IMR-90 (cell line): Measurements from ENCODE around the gene SRRM1. TPM values are rescaled to one million over a fixed set of nuclear protein-coding genes. Genes with fewer than 3 reads are reported as not detected.

ENCODE experiments used
- ATAC-seq: fragments of 200-7000 bp; cut with Tn5 transposase; 2 replicates; pipeline ENCODE4 v1.9.1; 2020; ENCODE audit warnings: low read depth, mild to moderate bottlenecking, moderate library complexity
- BruUV-seq: library from RNA; stranded (reverse); fragments of 400-500 nt; replicated peaks from 2 replicates; lab custom pipeline; 2021; lab: Mats Ljungman, UMichigan
- CTCF ChIA-PET: fragments of 300-600 bp; formaldehyde crosslinking; extraction: SDS; loops from one replicate; lab custom pipeline; 2021; ENCODE audit warnings: antibody characterized with exemption; lab: Yijun Ruan, JAX
- POLR2A ChIA-PET: fragments of 300-600 bp; sonication (Branson Sonifier 250); formaldehyde crosslinking; loops from one replicate; lab custom pipeline; 2022; ENCODE audit warnings: antibody characterized with exemption; ENCODE audit not compliant: unreplicated experiment; lab: Charles Lee
- DNase-seq: peaks from one replicate; pipeline ENCODE4 v3.0.0; 2013
- H2AFZ ChIP-seq: replicated peaks from 2 replicates; pipeline ENCODE3; 2013; ENCODE audit warnings: low read length, mild to moderate bottlenecking; ENCODE audit not compliant: poor library complexity
- H2AK5ac ChIP-seq: 2 replicates; pipeline ENCODE4 v1.6.1; 2013; ENCODE audit warnings: low read depth, low read length, inconsistent platforms
- H2AK9ac ChIP-seq: replicated peaks from 2 replicates; pipeline ENCODE3; 2013; ENCODE audit warnings: mild to moderate bottlenecking, low read depth, low read length, moderate library complexity; ENCODE audit not compliant: poor library complexity
- H2BK120ac ChIP-seq: 2 replicates; pipeline ENCODE4 v1.6.1; 2013; ENCODE audit warnings: low read depth, low read length, inconsistent platforms
- H2BK15ac ChIP-seq: 3 replicates; pipeline ENCODE4 v1.6.1; 2013; ENCODE audit warnings: low read depth, low read length, inconsistent platforms
- H2BK20ac ChIP-seq: 2 replicates; pipeline ENCODE4 v1.6.1; 2013; ENCODE audit warnings: low read depth, mild to moderate bottlenecking, inconsistent platforms, low read length, moderate library complexity
- H2BK5ac ChIP-seq: 2 replicates; pipeline ENCODE4 v1.6.1; 2013; ENCODE audit warnings: mild to moderate bottlenecking, low read depth, low read length, inconsistent platforms; ENCODE audit not compliant: poor library complexity, severe bottlenecking
- H3K14ac ChIP-seq: replicated peaks from 2 replicates; pipeline ENCODE4 v1.6.1; 2013; ENCODE audit warnings: low read depth, low read length, inconsistent platforms
- H3K18ac ChIP-seq: 2 replicates; pipeline ENCODE4 v1.6.1; 2013; ENCODE audit warnings: low read depth, low read length, control low read depth
- H3K23ac ChIP-seq: 2 replicates; pipeline ENCODE4 v1.6.1; 2013; ENCODE audit warnings: low read depth, low read length, inconsistent platforms
- H3K27ac ChIP-seq: 2 replicates; pipeline ENCODE4 v1.5.1; 2013; ENCODE audit warnings: mild to moderate bottlenecking, control low read depth, low read length; ENCODE audit not compliant: insufficient read depth
- H3K27me3 ChIP-seq: 2 replicates; pipeline ENCODE4 v1.6.1; 2013; ENCODE audit warnings: low read length; ENCODE audit not compliant: control insufficient read depth, insufficient read depth
- H3K36me3 ChIP-seq: 2 replicates; pipeline ENCODE4 v1.6.1; 2013; ENCODE audit warnings: low read length, mixed read lengths; ENCODE audit not compliant: control insufficient read depth, insufficient read depth
- H3K4ac ChIP-seq: 2 replicates; pipeline ENCODE4 v1.6.1; 2013; ENCODE audit warnings: low read depth, low read length, inconsistent platforms
- H3K4me1 ChIP-seq: 2 replicates; pipeline ENCODE4 v1.6.1; 2013; ENCODE audit warnings: low read length, mixed read lengths; ENCODE audit not compliant: control insufficient read depth, insufficient read depth
- H3K4me2 ChIP-seq: 2 replicates; pipeline ENCODE4 v1.6.1; 2013; ENCODE audit warnings: low read depth, mild to moderate bottlenecking, control low read depth, low read length, moderate library complexity
- H3K4me3 ChIP-seq: 2 replicates; pipeline ENCODE4 v1.5.1; 2013; ENCODE audit warnings: low read depth, mild to moderate bottlenecking, control low read depth, low read length, moderate library complexity; ENCODE audit not compliant: insufficient read depth
- H3K56ac ChIP-seq: 2 replicates; pipeline ENCODE4 v1.6.1; 2013; ENCODE audit warnings: low read length, inconsistent platforms; ENCODE audit not compliant: insufficient read depth; ENCODE audit errors: extremely low read depth
- H3K79me1 ChIP-seq, 2 experiments: 2 replicates each; pipeline ENCODE4 v1.6.1; 2013; ENCODE audit warnings: low read length in 2 of 2, inconsistent platforms in 1 of 2, low read depth in 1 of 2
- H3K9ac ChIP-seq: 2 replicates; pipeline ENCODE4 v1.6.1; 2013; ENCODE audit warnings: low read depth, low read length, control low read depth
- H3K9me1 ChIP-seq: 2 replicates; pipeline ENCODE4 v1.6.1; 2013; ENCODE audit warnings: low read length, inconsistent platforms; ENCODE audit not compliant: insufficient read depth
- H3K9me3 ChIP-seq: 2 replicates; pipeline ENCODE4 v1.6.1; 2013; ENCODE audit warnings: low read length; ENCODE audit not compliant: control insufficient read depth, insufficient read depth
- H4K20me1 ChIP-seq: 2 replicates; pipeline ENCODE4 v1.6.1; 2013; ENCODE audit warnings: low read length, inconsistent platforms; ENCODE audit not compliant: insufficient read depth
- H4K5ac ChIP-seq: 2 replicates; pipeline ENCODE4 v1.6.1; 2013; ENCODE audit warnings: mild to moderate bottlenecking, low read depth, low read length, control low read depth
- H4K8ac ChIP-seq, 2 experiments: 2 replicates each; pipeline ENCODE4 v1.6.1; 2013; ENCODE audit warnings: low read depth in 2 of 2, low read length in 2 of 2, control low read depth in 1 of 2, inconsistent platforms in 1 of 2
- H4K91ac ChIP-seq: 2 replicates; pipeline ENCODE4 v1.6.1; 2013; ENCODE audit warnings: low read depth, low read length, inconsistent platforms; ENCODE audit not compliant: insufficient read depth
- BHLHE40 ChIP-seq: fragments of 150-350 bp; IDR thresholded peaks from 2 replicates; pipeline ENCODE4 v1.6.1; 2016; ENCODE audit warnings: mild to moderate bottlenecking, low read depth, low read length
- CEBPB ChIP-seq: IDR thresholded peaks from 2 replicates; pipeline ENCODE4 v1.6.1; 2012; ENCODE audit warnings: low read depth, low read length, improper control_type of control experiment
- CHD1 ChIP-seq: IDR thresholded peaks from 2 replicates; pipeline ENCODE4 v1.6.1; 2012; ENCODE audit warnings: low read depth, low read length, improper control_type of control experiment
- ELK1 ChIP-seq: fragments of 150-350 bp; IDR thresholded peaks from 2 replicates; pipeline ENCODE4 v1.6.1; 2016; ENCODE audit warnings: low read depth, mild to moderate bottlenecking, low read length, moderate library complexity, borderline replicate concordance
- FOS ChIP-seq: fragments of 150-350 bp; IDR thresholded peaks from 2 replicates; pipeline ENCODE4 v1.6.1; 2016; ENCODE audit warnings: low read depth, low read length
- MAFK ChIP-seq: IDR thresholded peaks from 2 replicates; pipeline ENCODE4 v1.6.1; 2012; ENCODE audit warnings: low read depth, low read length, improper control_type of control experiment
- MAZ ChIP-seq: IDR thresholded peaks from 2 replicates; pipeline ENCODE4 v1.6.1; 2012; ENCODE audit warnings: low read depth, mild to moderate bottlenecking, low read length, improper control_type of control experiment, moderate library complexity, borderline replicate concordance
- MXI1 ChIP-seq: IDR thresholded peaks from 2 replicates; pipeline ENCODE4 v1.6.1; 2012; ENCODE audit warnings: low read depth, mild to moderate bottlenecking, low read length, moderate library complexity, borderline replicate concordance
- NFE2L2 ChIP-seq: fragments of 150-350 bp; IDR thresholded peaks from 2 replicates; pipeline ENCODE4 v1.6.1; 2016; ENCODE audit warnings: low read depth, mild to moderate bottlenecking, low read length
- POLR2A ChIP-seq: IDR thresholded peaks from 2 replicates; pipeline ENCODE4 v1.6.1; 2012; ENCODE audit warnings: mild to moderate bottlenecking, low read depth, low read length
- RAD21 ChIP-seq: IDR thresholded peaks from 2 replicates; pipeline ENCODE4 v1.6.1; 2012; ENCODE audit warnings: low read length, improper control_type of control experiment
- RCOR1 ChIP-seq: IDR thresholded peaks from 2 replicates; pipeline ENCODE4 v1.6.1; 2012; ENCODE audit warnings: mild to moderate bottlenecking, low read length, improper control_type of control experiment; ENCODE audit not compliant: insufficient replicate concordance
- RFX5 ChIP-seq: IDR thresholded peaks from 2 replicates; pipeline ENCODE4 v1.8.0; 2012; ENCODE audit warnings: low read depth, mild to moderate bottlenecking, low read length, moderate library complexity
- SMC3 ChIP-seq: fragments of 150-350 bp; IDR thresholded peaks from 2 replicates; pipeline ENCODE4 v1.6.1; 2016; ENCODE audit warnings: low read depth, mild to moderate bottlenecking, antibody characterized with exemption, low read length, moderate library complexity
- USF2 ChIP-seq: fragments of 150-350 bp; IDR thresholded peaks from 2 replicates; pipeline ENCODE4 v1.6.1; 2017; ENCODE audit warnings: mild to moderate bottlenecking, antibody characterized with exemption, low read length, low read depth
- WGBS, 2 experiments: methylation state at CpG; one replicate each; pipeline versions ENCODE4 v1.1.5 to v1.1.7; 2013; ENCODE audit warnings: missing lambda C conversion rate in 2 of 2; ENCODE audit not compliant: insufficient read length in 1 of 2; ENCODE audit errors: extremely low coverage in 2 of 2; 5-methylcytosine and 5-hydroxymethylcytosine counted together
- dilution Hi-C: fragments of 300-500 bp; cut with HindIII; formaldehyde crosslinking; loops from one replicate; pipeline ENCODE4 v1.14.3; 2018; ENCODE audit warnings: low sequenced_read_pairs; ENCODE audit not compliant: unreplicated experiment
- in situ Hi-C: fragments of 300-500 bp; cut with MboI; formaldehyde crosslinking; loops from 3 replicates; pipeline ENCODE4 v1.14.3; 2019; ENCODE audit warnings: low sequenced_read_pairs, inconsistent platforms, mixed read lengths
- intact Hi-C: fragments of 100-400 bp; cut with micrococcal nuclease; formaldehyde crosslinking; loops from 2 replicates; pipeline ENCODE4 v1.10.0; 2022
- polyA plus RNA-seq, 3 experiments: library from polyadenylated mRNA; depleted of rRNA; stranded (reverse); fragments of >200 nt; gene quantifications; 2 replicates each; pipeline ENCODE4 v1.2.3, GENCODE V29; 2012; ENCODE audit warnings: low replicate concordance in 1 of 3
- total RNA-seq: library from RNA; depleted of rRNA; stranded (reverse); fragments of >200 nt; gene quantifications from 2 replicates; pipeline ENCODE4 v1.2.3, GENCODE V29; 2012
- TF ChIP-seq, protein P1 (sequence below): conservative IDR thresholded peaks from 2 replicates; pipeline ENCODE4 v1.5.1; 2012; ENCODE audit warnings: mild to moderate bottlenecking, low read depth, low read length, improper control_type of control experiment

The SRRM1 gene
- total and polyA plus RNA-seq, 2 of the 4 experiments (the other 2 are of a cell fraction): 13.6 to 94.1 TPM

DNA sequence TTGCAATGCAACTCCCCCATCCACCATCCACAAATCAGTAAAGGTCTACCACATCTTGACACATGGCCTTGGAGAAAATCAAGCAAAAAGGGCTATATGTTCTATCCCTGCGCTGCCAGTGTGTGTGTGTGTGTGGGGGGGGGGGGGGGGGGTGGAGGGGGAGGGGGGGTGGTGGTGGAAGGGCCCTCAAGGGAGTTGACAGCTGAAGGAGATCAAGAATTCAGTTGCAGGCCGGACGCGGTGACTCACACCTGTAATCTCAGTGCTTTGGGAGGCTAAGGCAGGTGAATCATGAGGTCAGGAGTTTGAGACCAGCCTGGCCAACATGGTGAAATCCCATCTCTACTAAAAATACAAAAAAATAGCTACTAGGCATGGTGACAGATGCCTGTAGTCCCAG, 64.6 kb downstream of the SRRM1 start:
- Histone ChIP-seq H4K5ac (no peak overlapping the region; the same call in 1 of the 2 replicates), H3K18ac (no peak overlapping the region), H4K8ac (peak overlapping the region in 1 of 2 experiments; percentile 63; a peak in 2 of 4 replicates), H3K4ac (peak overlapping the region; percentile 60), H3K27me3 (no peaks in the 10 kb centered on the region), H3K27ac (no peak overlapping the region), H3K4me3 (no peak overlapping the region), H3K4me2 (no peak overlapping the region), H3K9ac (no peak overlapping the region), H2AFZ (no peak overlapping the region), H2AK5ac (peak overlapping the region; percentile 87; the same call in 1 of the 2 replicates), H3K9me1 (peaks cover 21% of the 10 kb centered on the region), H2BK5ac (peak overlapping the region; percentile 30), H3K9me3 (no peaks in the 10 kb centered on the region), H3K79me1 (peaks cover 0 to 29% of the 10 kb centered on the region in 2 experiments; a peak in 2 of 4 replicates), H3K36me3 (no peaks in the 10 kb centered on the region), H2AK9ac (no peak overlapping the region), H3K23ac (no peak overlapping the region), H2BK120ac (peak overlapping the region; percentile 77), H4K91ac (peak overlapping the region; percentile 61), H3K4me1 (peaks cover 17% of the 10 kb centered on the region), H2BK20ac (peak overlapping the region; percentile 51; the same call in 1 of the 2 replicates), H2BK15ac (peak overlapping the region; percentile 95; the same call in 2 of the 3 replicates), H4K20me1 (no peaks in the 10 kb centered on the region), H3K56ac (no peak overlapping the region), H3K14ac (0 out of 2 replicates have a peak overlapping the region, but pooled peaks have one; percentile 30)
- dilution Hi-C loops (no loop called here), in situ Hi-C loops (no loop called here), intact Hi-C loops (no loop called here)
- BruUV-seq: no TSS peak
- TF ChIP-seq RFX5: no peak
- TF ChIP-seq MAZ: no peak
- TF ChIP-seq MXI1: no peak
- TF ChIP-seq USF2: no peak
- TF ChIP-seq RCOR1: no peak
- no peak for TF ChIP-seq SMC3
- TF ChIP-seq CEBPB: no peak
- no peak for TF ChIP-seq FOS
- no peak for TF ChIP-seq CHD1
- no peak for TF ChIP-seq ELK1
- no peak for TF ChIP-seq NFE2L2
- no peak for TF ChIP-seq POLR2A
- TF ChIP-seq BHLHE40: no peak
- no peak for TF ChIP-seq MAFK
- TF ChIP-seq, protein P1, sequence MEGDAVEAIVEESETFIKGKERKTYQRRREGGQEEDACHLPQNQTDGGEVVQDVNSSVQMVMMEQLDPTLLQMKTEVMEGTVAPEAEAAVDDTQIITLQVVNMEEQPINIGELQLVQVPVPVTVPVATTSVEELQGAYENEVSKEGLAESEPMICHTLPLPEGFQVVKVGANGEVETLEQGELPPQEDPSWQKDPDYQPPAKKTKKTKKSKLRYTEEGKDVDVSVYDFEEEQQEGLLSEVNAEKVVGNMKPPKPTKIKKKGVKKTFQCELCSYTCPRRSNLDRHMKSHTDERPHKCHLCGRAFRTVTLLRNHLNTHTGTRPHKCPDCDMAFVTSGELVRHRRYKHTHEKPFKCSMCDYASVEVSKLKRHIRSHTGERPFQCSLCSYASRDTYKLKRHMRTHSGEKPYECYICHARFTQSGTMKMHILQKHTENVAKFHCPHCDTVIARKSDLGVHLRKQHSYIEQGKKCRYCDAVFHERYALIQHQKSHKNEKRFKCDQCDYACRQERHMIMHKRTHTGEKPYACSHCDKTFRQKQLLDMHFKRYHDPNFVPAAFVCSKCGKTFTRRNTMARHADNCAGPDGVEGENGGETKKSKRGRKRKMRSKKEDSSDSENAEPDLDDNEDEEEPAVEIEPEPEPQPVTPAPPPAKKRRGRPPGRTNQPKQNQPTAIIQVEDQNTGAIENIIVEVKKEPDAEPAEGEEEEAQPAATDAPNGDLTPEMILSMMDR: no peak
- TF ChIP-seq RAD21: no peak
- WGBS, 2 experiments: no CpG with 5 or more reads among the region's 4 CpGs
- ChIA-PET POLR2A (no interaction called here), CTCF (no interaction called here)
- ATAC-seq (no peak), DNase-seq (peak; percentile 80)
